Measurements from ENCODE around the gene DCAF15. TPM values are rescaled to one million over a fixed set of nuclear protein-coding genes. Genes with fewer than 3 reads are reported as not detected.

Gene DCAF15
- polyA plus RNA-seq, 1 of the 3 experiments (the other 2 are of a cell fraction): 55.6 TPM

DNA sequence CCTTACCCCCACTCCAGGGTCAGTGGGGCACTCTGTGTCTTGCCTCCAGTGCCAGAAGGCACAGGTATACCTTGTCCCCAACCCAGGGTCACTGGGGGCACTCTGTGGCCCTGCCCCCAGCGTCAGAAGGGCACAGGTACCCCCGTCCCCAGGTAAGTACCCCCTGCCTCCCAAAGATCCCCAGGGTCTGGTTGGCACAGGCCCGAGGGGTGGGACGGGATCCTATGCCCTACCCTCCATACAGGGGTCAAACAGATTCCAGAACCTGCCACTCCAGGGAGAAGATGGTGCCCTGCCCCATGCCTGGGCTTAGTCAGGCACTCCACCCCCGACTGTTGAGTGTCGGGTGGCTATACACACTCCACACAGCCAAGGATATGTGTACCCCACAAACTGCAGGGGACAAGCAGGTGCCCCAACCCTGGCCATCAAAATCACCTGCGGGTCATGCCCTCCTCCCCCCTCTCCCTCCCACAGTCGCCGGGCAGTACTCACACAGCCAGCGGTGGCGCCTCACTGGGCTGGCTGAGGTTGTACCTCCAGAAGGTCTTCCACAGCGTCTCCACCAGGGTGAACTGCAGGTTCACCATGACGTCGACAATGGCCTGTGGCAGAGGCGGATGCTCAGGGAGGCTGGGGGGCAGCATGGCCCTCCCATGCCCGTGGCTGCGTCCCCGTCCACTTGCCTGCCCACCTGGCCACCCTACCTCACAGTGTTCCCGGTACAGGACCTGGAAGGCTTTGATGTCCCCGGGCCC lies 13.8 kb downstream of the DCAF15 start:
- WGBS (ENCODE audit: low lambda C conversion rate): 89% methylated on average over 15 of the region's 20 CpGs
- TF ChIP-seq TAF1 (IDR thresholded peaks at IDR 0.05; ENCODE audit: borderline replicate concordance, low read depth, low read length) (no peak), FOXM1 (IDR thresholded peaks at IDR 0.05; ENCODE audit: low read depth) (no peak), GATA2 (CRISPR knock-in tag; IDR thresholded peaks at IDR 0.05) (no peak), SIN3A (IDR thresholded peaks at IDR 0.05; ENCODE audit: borderline replicate concordance, low read depth, low read length) (no peak), CHD2 (IDR thresholded peaks at IDR 0.05; ENCODE audit: low read length, partially characterized antibody) (no peak), POLR2AphosphoS5 (IDR thresholded peaks at IDR 0.05; ENCODE audit: low read depth, low read length) (no peak), EP300 (IDR thresholded peaks at IDR 0.05; ENCODE audit: borderline replicate concordance in 1 of 2, low read depth in 1 of 2, low read length in 1 of 2) (no peak), RAD21 (IDR thresholded peaks at IDR 0.05; ENCODE audit: low read length) (no peak), RFX5 (IDR thresholded peaks at IDR 0.05; ENCODE audit: low read length) (no peak), FOXJ3 (CRISPR knock-in tag; IDR thresholded peaks at IDR 0.05) (no peak), YY1 (IDR thresholded peaks at IDR 0.05; ENCODE audit: low read depth) (no peak), MEF2A (IDR thresholded peaks at IDR 0.05; ENCODE audit: borderline replicate concordance, low read depth) (no peak), JUND (IDR thresholded peaks at IDR 0.05) (no peak), RXRA (IDR thresholded peaks at IDR 0.05; ENCODE audit: borderline replicate concordance, low read depth) (no peak), NRF1 (IDR thresholded peaks at IDR 0.05; ENCODE audit: low read depth, low read length) (no peak), SMC3 (IDR thresholded peaks at IDR 0.05; ENCODE audit: low read depth, low read length) (no peak), ELF1 (IDR thresholded peaks at IDR 0.05) (no peak)
- TF ChIP-seq, protein P1, sequence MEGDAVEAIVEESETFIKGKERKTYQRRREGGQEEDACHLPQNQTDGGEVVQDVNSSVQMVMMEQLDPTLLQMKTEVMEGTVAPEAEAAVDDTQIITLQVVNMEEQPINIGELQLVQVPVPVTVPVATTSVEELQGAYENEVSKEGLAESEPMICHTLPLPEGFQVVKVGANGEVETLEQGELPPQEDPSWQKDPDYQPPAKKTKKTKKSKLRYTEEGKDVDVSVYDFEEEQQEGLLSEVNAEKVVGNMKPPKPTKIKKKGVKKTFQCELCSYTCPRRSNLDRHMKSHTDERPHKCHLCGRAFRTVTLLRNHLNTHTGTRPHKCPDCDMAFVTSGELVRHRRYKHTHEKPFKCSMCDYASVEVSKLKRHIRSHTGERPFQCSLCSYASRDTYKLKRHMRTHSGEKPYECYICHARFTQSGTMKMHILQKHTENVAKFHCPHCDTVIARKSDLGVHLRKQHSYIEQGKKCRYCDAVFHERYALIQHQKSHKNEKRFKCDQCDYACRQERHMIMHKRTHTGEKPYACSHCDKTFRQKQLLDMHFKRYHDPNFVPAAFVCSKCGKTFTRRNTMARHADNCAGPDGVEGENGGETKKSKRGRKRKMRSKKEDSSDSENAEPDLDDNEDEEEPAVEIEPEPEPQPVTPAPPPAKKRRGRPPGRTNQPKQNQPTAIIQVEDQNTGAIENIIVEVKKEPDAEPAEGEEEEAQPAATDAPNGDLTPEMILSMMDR (IDR thresholded peaks at IDR 0.05): no peak
- TF ChIP-seq, protein P2, sequence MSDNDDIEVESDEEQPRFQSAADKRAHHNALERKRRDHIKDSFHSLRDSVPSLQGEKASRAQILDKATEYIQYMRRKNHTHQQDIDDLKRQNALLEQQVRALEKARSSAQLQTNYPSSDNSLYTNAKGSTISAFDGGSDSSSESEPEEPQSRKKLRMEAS (IDR thresholded peaks at IDR 0.05; ENCODE audit: low read depth): no peak

More for the DNA sequence above, 13.8 kb downstream of the DCAF15 start:
- Histone ChIP-seq H4K20me1 (ENCODE audit: insufficient read depth) (no peaks in the 10 kb centered on the region), H3K9me2 (no peaks in the 10 kb centered on the region), H3K4me1 (ENCODE audit: control insufficient read depth in 1 of 2, insufficient read depth in 2 of 2, low read depth in 1 of 2, low read length in 1 of 2) (no peaks in the 10 kb centered on the region), H3K4me2 (no peak overlapping the region), H3K27ac (ENCODE audit: low read depth in 2 of 2, low read length in 1 of 2) (no peak overlapping the region), H3K9ac (no peak overlapping the region), H2AFZ (ENCODE audit: low read depth) (no peak overlapping the region), H3K79me2 (ENCODE audit: insufficient read depth) (no peaks in the 10 kb centered on the region), H3K27me3 (ENCODE audit: insufficient read depth) (no peaks in the 10 kb centered on the region), H3K36me3 (replicated peaks in 1 of 2; ENCODE audit: control insufficient read depth in 1 of 2, insufficient read depth in 2 of 2, low read length in 1 of 2) (peaks cover 0 to 15% of the 10 kb centered on the region in 2 experiments), H3K9me3 (no peaks in the 10 kb centered on the region), H3K4me3 (ENCODE audit: low read depth in 2 of 2, low read length in 1 of 2) (no peak overlapping the region), H3F3A (replicated peaks; ENCODE audit: insufficient read depth) (peaks cover 5% of the 10 kb centered on the region)
- ChIA-PET POLR2A (no interaction called here), CTCF (no interaction called here)
- DNase-seq: no peak

Measured in SK-N-SH (cell line).